Mucosa of rectum (tissue), 2 donors: ENCODE data around the gene C11orf86.
A peak's percentile ranks its signal among the peaks of the same experiment; 100 is the strongest.
"Not testable (repeated sequence)": the region's sequence is repeated elsewhere in the genome, so short reads cannot be mapped to it uniquely, and the experiment has no call there.

Source experiments
- H3K27ac ChIP-seq, 2 donors: one replicate each; pipeline ENCODE4 v1.7.0; 2013; ENCODE audit warnings: inconsistent platforms in 2 of 2, low read depth in 2 of 2, low read length in 2 of 2
- H3K27me3 ChIP-seq, 2 donors: one replicate each; pipeline ENCODE4 v1.7.0; 2013; ENCODE audit warnings: low read length in 2 of 2; ENCODE audit not compliant: control insufficient read depth in 2 of 2, insufficient read depth in 2 of 2
- H3K36me3 ChIP-seq, 2 donors: one replicate each; pipeline ENCODE4 v1.7.0; 2013; ENCODE audit warnings: low read length in 2 of 2; ENCODE audit not compliant: control insufficient read depth in 2 of 2, insufficient read depth in 2 of 2
- H3K4me1 ChIP-seq, 2 donors: one replicate each; pipeline ENCODE4 v1.7.0; 2013; ENCODE audit warnings: low read length in 2 of 2, mild to moderate bottlenecking in 1 of 2; ENCODE audit not compliant: control insufficient read depth in 2 of 2, insufficient read depth in 2 of 2
- H3K4me3 ChIP-seq, 2 donors: one replicate each; pipeline ENCODE4 v1.7.0; 2013; ENCODE audit warnings: low read length in 2 of 2
- H3K9ac ChIP-seq, 2 donors: one replicate each; pipeline ENCODE4 v1.7.0; 2013; ENCODE audit warnings: low read length in 2 of 2, low read depth in 1 of 2, mild to moderate bottlenecking in 1 of 2
- H3K9me3 ChIP-seq, 2 donors: one replicate each; pipeline ENCODE4 v1.7.0; 2013; ENCODE audit warnings: low read length in 2 of 2; ENCODE audit not compliant: control insufficient read depth in 2 of 2
- donor health status: healthy.
- donor health status: Normal muscosa, but diverticular disease.

C11orf86 gene

GRCh38 chr11:66951927-66952337, 23.2 kb upstream of the C11orf86 start:
- no peaks in the 10 kb centered on the region for H3K27me3 ChIP-seq
- no peaks in the 10 kb centered on the region for H3K36me3 ChIP-seq
- no peaks in the 10 kb centered on the region for H3K9me3 ChIP-seq
- peak overlapping the region in 1 of 2 donors; percentile 62 for H3K9ac ChIP-seq
- peaks cover 5 to 23% of the 10 kb centered on the region in 2 donors for H3K4me1 ChIP-seq
- peak overlapping the region in 1 of 2 donors; percentile 30 for H3K4me3 ChIP-seq
- peak overlapping the region in 1 of 2 donors; percentile 71 for H3K27ac ChIP-seq

DNA sequence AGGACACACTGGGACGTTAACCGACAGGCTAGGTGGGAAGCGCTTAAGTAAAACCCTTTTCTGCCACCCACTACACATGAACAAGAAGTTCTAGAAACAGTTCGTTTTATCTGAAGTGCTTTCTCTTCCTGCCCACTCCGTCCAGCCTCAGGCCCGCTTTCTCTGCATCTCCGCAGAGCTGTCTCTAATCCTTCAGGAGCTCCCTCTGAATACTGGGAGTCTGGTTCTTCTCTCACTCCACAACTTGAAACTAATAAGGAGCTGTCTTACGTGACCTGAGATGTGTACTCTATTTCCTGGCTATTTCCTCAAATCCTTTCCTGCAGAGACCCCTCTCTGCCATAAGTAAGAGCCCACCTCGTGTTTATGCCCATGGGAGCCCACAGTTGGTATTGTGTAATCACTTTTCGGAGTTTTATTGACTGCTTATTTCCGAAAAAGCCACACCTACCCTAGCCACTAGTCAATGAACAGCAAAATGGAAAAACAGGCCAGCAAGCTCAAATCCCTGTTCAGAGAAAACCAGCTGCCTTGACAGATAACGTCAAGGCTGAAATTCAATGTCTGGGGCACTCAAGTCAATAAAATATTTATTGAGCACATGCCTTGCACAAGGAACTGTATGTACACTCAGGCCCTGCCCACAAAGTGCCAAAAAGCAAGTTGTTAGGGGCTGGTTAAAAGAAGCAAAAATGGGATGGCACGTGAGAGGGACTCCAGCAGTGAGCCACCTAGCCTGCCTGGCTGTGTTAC, 21.8 kb upstream of the C11orf86 start:
- peak overlapping the region in 1 of 2 donors; percentile 40 for H3K9ac ChIP-seq
- no peaks in the 10 kb centered on the region for H3K27me3 ChIP-seq
- no peak overlapping the region for H3K4me3 ChIP-seq
- H3K9me3 ChIP-seq: no peaks in the 10 kb centered on the region
- peak overlapping the region in 1 of 2 donors; percentile 61 for H3K27ac ChIP-seq
- peaks cover 9 to 29% of the 10 kb centered on the region in 2 donors for H3K4me1 ChIP-seq
- H3K36me3 ChIP-seq: no peaks in the 10 kb centered on the region

- H3K9ac ChIP-seq: no peak overlapping the region
- H3K36me3 ChIP-seq: no peaks in the 10 kb centered on the region
- no peak overlapping the region for H3K4me3 ChIP-seq
These were observed 18.3 kb upstream of the C11orf86 start for GRCh38 chr11:66956689-66957290.

GRCh38 chr11:66957971-66958231, 17.2 kb upstream of the C11orf86 start:
- Histone ChIP-seq H3K4me1 (peaks cover 11 to 20% of the 10 kb centered on the region in 2 donors), H3K9me3 (no peaks in the 10 kb centered on the region), H3K36me3 (no peaks in the 10 kb centered on the region), H3K4me3 (peak overlapping the region; percentile 70 to 76), H3K9ac (peak overlapping the region; percentile 52 to 70), H3K27me3 (no peaks in the 10 kb centered on the region), H3K27ac (peak overlapping the region; percentile 67 to 77)

More at GRCh38 chr11:66956689-66957290, 18.3 kb upstream of the C11orf86 start:
- Histone ChIP-seq H3K27me3 (no peaks in the 10 kb centered on the region), H3K4me1 (peaks cover 14 to 30% of the 10 kb centered on the region in 2 donors), H3K27ac (peak overlapping the region in 1 of 2 donors; percentile 16), H3K9me3 (no peaks in the 10 kb centered on the region)

- Histone ChIP-seq H3K4me3 (peak within 1 kb of the TSS; percentile 76 to 78), H3K9me3 (no peaks in the 10 kb centered on the region), H3K4me1 (peaks cover 11 to 15% of the 10 kb centered on the region in 2 donors), H3K27me3 (no peaks in the 10 kb centered on the region), H3K9ac (peak within 1 kb of the TSS; percentile 52 to 70), H3K36me3 (no peaks in the 10 kb centered on the region), H3K27ac (peak within 1 kb of the TSS; percentile 67 to 77)
These were observed 16.7 kb upstream of the C11orf86 start, which contains the start of gene PC for GRCh38 chr11:66958232-66958955. PC (minus strand) TSS chr11:66958383; CDS start chr11:66872159, 86,224 bp downstream.

DNA sequence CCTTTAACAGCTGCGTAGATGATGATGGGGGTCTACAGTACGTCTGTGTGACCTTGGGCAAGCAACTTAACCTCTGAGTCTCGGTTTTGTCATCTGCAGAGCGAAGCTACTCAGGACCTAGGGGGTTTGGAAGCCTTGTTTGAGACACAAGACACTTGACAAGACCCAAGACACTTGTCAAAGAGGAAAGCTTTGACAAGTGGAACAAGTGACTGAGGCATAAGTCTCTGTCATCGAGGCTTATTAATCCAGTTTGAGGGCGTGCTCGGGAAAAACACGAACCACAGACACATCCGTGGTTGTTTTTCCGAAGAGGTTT, 16.2 kb upstream of the C11orf86 start:
- H3K4me1 ChIP-seq: peaks cover 9 to 14% of the 10 kb centered on the region in 2 donors
- H3K27ac ChIP-seq: peak overlapping the region; percentile 24 to 38
- H3K4me3 ChIP-seq: peak overlapping the region; percentile 76 to 78
- no peak overlapping the region for H3K9ac ChIP-seq
- no peaks in the 10 kb centered on the region for H3K9me3 ChIP-seq
- H3K27me3 ChIP-seq: no peaks in the 10 kb centered on the region
- no peaks in the 10 kb centered on the region for H3K36me3 ChIP-seq

GRCh38 chr11:66961691-66962213, 13.4 kb upstream of the C11orf86 start:
- not testable (repeated sequence) for H3K9me3 ChIP-seq, H3K27ac ChIP-seq, H3K9ac ChIP-seq, H3K36me3 ChIP-seq, H3K4me3 ChIP-seq, H3K27me3 ChIP-seq
- H3K4me1 ChIP-seq: peaks cover 9 to 14% of the 10 kb centered on the region in 2 donors

DNA sequence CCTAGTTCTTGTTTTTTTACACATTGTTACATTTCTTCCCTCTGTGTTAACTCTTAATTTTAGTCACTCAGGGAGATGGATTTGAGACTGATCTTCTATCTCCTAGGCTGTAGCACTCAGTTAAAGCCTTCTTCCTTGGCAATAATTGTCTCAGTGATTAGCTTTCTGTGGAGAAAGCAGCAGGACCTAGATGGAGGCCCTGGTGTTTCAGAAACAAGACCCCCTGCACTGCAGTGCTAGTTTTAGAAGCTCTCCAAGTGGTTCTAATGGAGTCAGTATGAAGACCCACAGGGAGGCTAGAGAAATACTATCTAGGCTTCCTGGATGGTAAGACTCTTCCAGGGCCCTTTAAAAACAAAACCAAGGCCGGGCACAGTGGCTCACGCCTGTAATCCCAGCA, 12.9 kb upstream of the C11orf86 start:
- Histone ChIP-seq H3K4me3 (no peak overlapping the region), H3K9me3 (no peaks in the 10 kb centered on the region), H3K4me1 (peaks cover 9% of the 10 kb centered on the region in 2 donors), H3K27me3 (no peaks in the 10 kb centered on the region), H3K36me3 (no peaks in the 10 kb centered on the region), H3K27ac (no peak overlapping the region), H3K9ac (peak overlapping the region in 1 of 2 donors; percentile 2)

DNA sequence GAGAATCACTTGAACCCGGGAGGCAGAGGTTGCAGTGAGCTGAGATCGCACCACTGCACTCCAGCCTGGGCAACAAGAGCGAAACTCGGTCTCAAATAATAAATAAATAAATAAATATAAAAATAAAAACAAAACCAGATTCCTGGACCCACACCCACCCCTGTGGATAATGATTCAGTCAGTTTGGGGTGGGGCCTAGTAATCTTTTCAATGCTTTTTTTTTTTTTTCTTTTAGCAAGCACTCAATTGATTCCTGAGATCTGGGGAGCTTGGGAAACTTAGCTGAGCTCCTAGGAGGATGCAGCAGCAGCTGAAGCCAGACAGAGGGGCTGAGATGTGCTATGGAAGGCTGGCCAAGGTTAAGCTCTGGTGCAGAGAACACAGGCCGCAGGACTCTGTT, 12.3 kb upstream of the C11orf86 start:
- no peak overlapping the region for H3K9ac ChIP-seq
- peaks cover 5 to 9% of the 10 kb centered on the region in 2 donors for H3K4me1 ChIP-seq
- no peaks in the 10 kb centered on the region for H3K9me3 ChIP-seq
- H3K4me3 ChIP-seq: no peak overlapping the region
- no peak overlapping the region for H3K27ac ChIP-seq
- H3K36me3 ChIP-seq: no peaks in the 10 kb centered on the region
- H3K27me3 ChIP-seq: no peaks in the 10 kb centered on the region

- Histone ChIP-seq H3K9me3 (no peaks in the 10 kb centered on the region), H3K4me1 (peaks cover 0 to 8% of the 10 kb centered on the region in 2 donors)
These were observed 10.6 kb upstream of the C11orf86 start for GRCh38 chr11:66964495-66964894.

More at GRCh38 chr11:66964495-66964894, 10.6 kb upstream of the C11orf86 start:
- H3K27me3 ChIP-seq: no peaks in the 10 kb centered on the region
- no peak overlapping the region for H3K27ac ChIP-seq
- H3K4me3 ChIP-seq: no peak overlapping the region
- no peak overlapping the region for H3K9ac ChIP-seq
- H3K36me3 ChIP-seq: no peaks in the 10 kb centered on the region
